Nephron (organoid): Measurements from ENCODE around the gene B3GAT3.

Experiments
- H3K27ac Mint-ChIP-seq, 3 experiments: 2 replicates each; pipeline ENCODE4 v1.8.0; 2020; ENCODE audit warnings: mixed read lengths in 3 of 3, mild to moderate bottlenecking in 2 of 3, moderate library complexity in 1 of 3
- H3K27me3 Mint-ChIP-seq: 2 replicates; pipeline ENCODE4 v1.8.0; 2021; ENCODE audit warnings: low read depth, mild to moderate bottlenecking, moderate library complexity, mixed read lengths
- H3K36me3 Mint-ChIP-seq: 2 replicates; pipeline ENCODE4 v1.8.0; 2020; ENCODE audit warnings: low read depth, mixed read lengths
- H3K4me1 Mint-ChIP-seq: 2 replicates; pipeline ENCODE4 v1.8.0; 2020; ENCODE audit warnings: mixed read lengths
- H3K4me3 Mint-ChIP-seq, 3 experiments: 2 replicates each; pipeline ENCODE4 v1.8.0; 2020; ENCODE audit warnings: mild to moderate bottlenecking in 3 of 3, mixed read lengths in 3 of 3, moderate library complexity in 2 of 3
- H3K9me3 Mint-ChIP-seq: 2 replicates; pipeline ENCODE4 v1.8.0; 2020; ENCODE audit warnings: mixed read lengths
- TF ChIP-seq, protein P1 (sequence below), 3 experiments: fragments of 200-600 bp; sonication (generic); IDR thresholded peaks; one replicate each; pipeline ENCODE4 v1.5.0; 2021; ENCODE audit warnings: antibody characterized with exemption in 3 of 3; ENCODE audit not compliant: unreplicated experiment in 3 of 3

Gene B3GAT3

GRCh38 chr11:62579252-62579651 is 42.5 kb downstream of the B3GAT3 start:
- TF ChIP-seq, protein P1, sequence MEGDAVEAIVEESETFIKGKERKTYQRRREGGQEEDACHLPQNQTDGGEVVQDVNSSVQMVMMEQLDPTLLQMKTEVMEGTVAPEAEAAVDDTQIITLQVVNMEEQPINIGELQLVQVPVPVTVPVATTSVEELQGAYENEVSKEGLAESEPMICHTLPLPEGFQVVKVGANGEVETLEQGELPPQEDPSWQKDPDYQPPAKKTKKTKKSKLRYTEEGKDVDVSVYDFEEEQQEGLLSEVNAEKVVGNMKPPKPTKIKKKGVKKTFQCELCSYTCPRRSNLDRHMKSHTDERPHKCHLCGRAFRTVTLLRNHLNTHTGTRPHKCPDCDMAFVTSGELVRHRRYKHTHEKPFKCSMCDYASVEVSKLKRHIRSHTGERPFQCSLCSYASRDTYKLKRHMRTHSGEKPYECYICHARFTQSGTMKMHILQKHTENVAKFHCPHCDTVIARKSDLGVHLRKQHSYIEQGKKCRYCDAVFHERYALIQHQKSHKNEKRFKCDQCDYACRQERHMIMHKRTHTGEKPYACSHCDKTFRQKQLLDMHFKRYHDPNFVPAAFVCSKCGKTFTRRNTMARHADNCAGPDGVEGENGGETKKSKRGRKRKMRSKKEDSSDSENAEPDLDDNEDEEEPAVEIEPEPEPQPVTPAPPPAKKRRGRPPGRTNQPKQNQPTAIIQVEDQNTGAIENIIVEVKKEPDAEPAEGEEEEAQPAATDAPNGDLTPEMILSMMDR (IDR thresholded peaks at IDR 0.05; ENCODE audit: unreplicated experiment in 3 of 3) = no peak
- H3K36me3 Mint-ChIP-seq = peaks cover 39% of the 10 kb centered on the region
- no peaks in the 10 kb centered on the region for H3K9me3 Mint-ChIP-seq
- no peaks in the 10 kb centered on the region for H3K27me3 Mint-ChIP-seq
- peaks cover 30% of the 10 kb centered on the region for H3K4me1 Mint-ChIP-seq
- H3K27ac Mint-ChIP-seq = no peak overlapping the region
- no peak overlapping the region for H3K4me3 Mint-ChIP-seq

- Mint-ChIP-seq H3K4me3 (no peak overlapping the region), H3K27ac (no peak overlapping the region), H3K4me1 (peaks cover 30% of the 10 kb centered on the region), H3K27me3 (no peaks in the 10 kb centered on the region), H3K9me3 (no peaks in the 10 kb centered on the region), H3K36me3 (peaks cover 36% of the 10 kb centered on the region)
- TF ChIP-seq, protein P1 (IDR thresholded peaks at IDR 0.05; ENCODE audit: unreplicated experiment in 3 of 3) = no peak
Observed at GRCh38 chr11:62578541-62578940, 43.2 kb downstream of the B3GAT3 start.

- H3K9me3 Mint-ChIP-seq = no peaks in the 10 kb centered on the region
- H3K4me3 Mint-ChIP-seq = peak overlapping the region; percentile 53 to 97 (median 83)
- H3K36me3 Mint-ChIP-seq = peaks cover 39% of the 10 kb centered on the region
- peak overlapping the region; percentile 47 to 97 (median 52) for H3K27ac Mint-ChIP-seq
- TF ChIP-seq, protein P1 (IDR thresholded peaks at IDR 0.05; ENCODE audit: unreplicated experiment in 3 of 3) = no peak
- no peaks in the 10 kb centered on the region for H3K27me3 Mint-ChIP-seq
- H3K4me1 Mint-ChIP-seq = peaks cover 41% of the 10 kb centered on the region
Observed at GRCh38 chr11:62577046-62577714, 44.6 kb downstream of the B3GAT3 start.

- H3K4me1 Mint-ChIP-seq = peaks cover 54% of the 10 kb centered on the region
Observed at GRCh38 chr11:62575837-62576236, 45.9 kb downstream of the B3GAT3 start.

DNA sequence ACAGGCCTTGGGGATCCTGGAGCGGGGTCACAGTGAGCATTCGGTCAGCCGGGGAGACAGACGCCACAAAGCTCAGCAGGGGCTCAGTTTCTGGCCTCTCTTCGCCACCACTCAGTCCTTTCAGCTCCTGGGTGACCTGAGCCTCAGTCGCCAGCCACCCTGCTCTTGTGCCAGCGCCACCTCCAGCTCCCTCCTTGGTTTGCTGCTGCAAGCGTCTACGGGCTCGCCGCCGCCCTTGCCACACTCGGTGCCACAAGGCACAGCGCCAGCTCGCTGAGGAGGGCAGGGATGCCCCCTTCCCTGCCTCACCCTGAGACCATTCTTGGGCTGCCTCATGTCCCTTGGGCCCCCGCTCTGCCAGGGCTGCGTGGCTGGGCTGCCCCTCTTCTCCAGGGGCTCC is 46.6 kb downstream of the B3GAT3 start:
- no peaks in the 10 kb centered on the region for H3K27me3 Mint-ChIP-seq
- peak overlapping the region; percentile 97 to 99 (median 97) for H3K27ac Mint-ChIP-seq
- TF ChIP-seq, protein P1 (IDR thresholded peaks at IDR 0.05; ENCODE audit: unreplicated experiment in 3 of 3) = no peak
- H3K4me1 Mint-ChIP-seq = peaks cover 56% of the 10 kb centered on the region
- no peaks in the 10 kb centered on the region for H3K9me3 Mint-ChIP-seq
- H3K4me3 Mint-ChIP-seq = peak overlapping the region; percentile 97 to 100 (median 97)
- H3K36me3 Mint-ChIP-seq = peaks cover 49% of the 10 kb centered on the region

More at GRCh38 chr11:62575837-62576236, 45.9 kb downstream of the B3GAT3 start:
- TF ChIP-seq, protein P1 (IDR thresholded peaks at IDR 0.05; ENCODE audit: unreplicated experiment in 3 of 3) = no peak
- no peaks in the 10 kb centered on the region for H3K9me3 Mint-ChIP-seq
- H3K36me3 Mint-ChIP-seq = peaks cover 45% of the 10 kb centered on the region
- H3K4me3 Mint-ChIP-seq = peak overlapping the region; percentile 97 to 100 (median 97)
- H3K27ac Mint-ChIP-seq = peak overlapping the region; percentile 97 to 99 (median 97)
- H3K27me3 Mint-ChIP-seq = no peaks in the 10 kb centered on the region
